Transverse colon (tissue), 4 donors: ENCODE measurements around the gene MOB3B. TPM values are rescaled to one million over a fixed set of nuclear protein-coding genes. Genes with fewer than 3 reads are reported as not detected.
"Not testable (repeated sequence)": the region's sequence is repeated elsewhere in the genome, so short reads cannot be mapped to it uniquely, and the experiment has no call there.

Source experiments
- DNase-seq: peaks from one replicate; pipeline ENCODE4 v3.0.0-alpha.2; 2019
- H3K27ac ChIP-seq, 4 donors: fragments of 200-600 bp; sonication (generic); 2 replicates each; pipeline ENCODE4 v1.5.1; 2016 to 2018; ENCODE audit warnings: inconsistent platforms in 4 of 4
- H3K27me3 ChIP-seq: fragments of 200-600 bp; sonication (generic); 2 replicates; pipeline ENCODE4 v1.5.1; 2017; ENCODE audit warnings: inconsistent platforms
- H3K36me3 ChIP-seq, 4 donors: fragments of 200-600 bp; sonication (generic); 2 replicates each; pipeline ENCODE4 v1.5.1; 2017 to 2019; ENCODE audit warnings: inconsistent platforms in 4 of 4
- H3K4me1 ChIP-seq, 4 donors: fragments of 200-600 bp; sonication (generic); 2 replicates each; pipeline ENCODE4 v1.5.1; 2017 to 2020; ENCODE audit warnings: inconsistent platforms in 4 of 4
- H3K4me3 ChIP-seq, 4 donors: fragments of 200-600 bp; sonication (generic); 1 replicate in 1 of 4; 2 replicates in 3 of 4; pipeline versions ENCODE4 v1.5.1 to v1.6.1; 2017 to 2019; ENCODE audit warnings: inconsistent platforms in 4 of 4
- H3K9me3 ChIP-seq, 2 donors: fragments of 200-600 bp; sonication (generic); 2 replicates each; pipeline ENCODE4 v1.5.1; 2017 to 2019; ENCODE audit warnings: inconsistent platforms in 2 of 2
- EP300 ChIP-seq: sonication (generic); formaldehyde crosslinking; IDR thresholded peaks from one replicate; pipeline ENCODE4 v1.6.1; 2017; ENCODE audit warnings: antibody characterized with exemption, low read depth
- POLR2A ChIP-seq: fragments of 450-650 bp; IDR thresholded peaks from one replicate; pipeline ENCODE4 v1.6.1; 2016; ENCODE audit warnings: antibody characterized with exemption, mild to moderate bottlenecking, moderate library complexity
- POLR2AphosphoS5 ChIP-seq, 3 donors: sonication (generic); formaldehyde crosslinking; IDR thresholded peaks; one replicate each; pipeline ENCODE4 v1.6.1; 2016; ENCODE audit warnings: antibody characterized with exemption in 3 of 3
- WGBS, 2 donors: methylation state at CpG; one replicate each; pipeline ENCODE4 v1.1.5; 2018; ENCODE audit warnings: low coverage in 1 of 2; 5-methylcytosine and 5-hydroxymethylcytosine counted together
- in situ Hi-C, 4 donors: fragments of 200-750 bp; cut with MboI; loops; one replicate each; pipeline versions ENCODE4 v1.15.0 to v1.15.1; 2017; ENCODE audit warnings: low sequenced_read_pairs in 3 of 4, low pct_ligation_motif_present in 1 of 4, low pct_unique_long_range_greater_than_20kb in 1 of 4
- intact Hi-C: fragments of 100-400 bp; cut with DNase I; formaldehyde crosslinking; loops from one replicate; pipeline ENCODE4 v1.15.1; 2023; ENCODE audit warnings: low total_unique reads
- total RNA-seq, 4 donors: library from RNA; depleted of rRNA; stranded (reverse); fragments of >200 nt; gene quantifications; one replicate each; pipeline ENCODE4 v1.1.0, GENCODE V29; 2016
- TF ChIP-seq, protein P1 (sequence below), 5 experiments: fragments of 200-600 bp in 3 of 5; fragments of 450-650 bp in 2 of 5; sonication (generic) in 3 of 5; IDR thresholded peaks; 1 replicate in 2 of 5; 2 replicates in 3 of 5; pipeline ENCODE4 v1.5.1; 2016 to 2017; ENCODE audit warnings: antibody characterized with exemption in 5 of 5, inconsistent platforms in 3 of 5, mild to moderate bottlenecking in 2 of 5, moderate library complexity in 1 of 5

Gene MOB3B
- total RNA-seq, 4 donors from 2014 or later, result 18.3 to 39.7 (median 29.1) TPM

DNA sequence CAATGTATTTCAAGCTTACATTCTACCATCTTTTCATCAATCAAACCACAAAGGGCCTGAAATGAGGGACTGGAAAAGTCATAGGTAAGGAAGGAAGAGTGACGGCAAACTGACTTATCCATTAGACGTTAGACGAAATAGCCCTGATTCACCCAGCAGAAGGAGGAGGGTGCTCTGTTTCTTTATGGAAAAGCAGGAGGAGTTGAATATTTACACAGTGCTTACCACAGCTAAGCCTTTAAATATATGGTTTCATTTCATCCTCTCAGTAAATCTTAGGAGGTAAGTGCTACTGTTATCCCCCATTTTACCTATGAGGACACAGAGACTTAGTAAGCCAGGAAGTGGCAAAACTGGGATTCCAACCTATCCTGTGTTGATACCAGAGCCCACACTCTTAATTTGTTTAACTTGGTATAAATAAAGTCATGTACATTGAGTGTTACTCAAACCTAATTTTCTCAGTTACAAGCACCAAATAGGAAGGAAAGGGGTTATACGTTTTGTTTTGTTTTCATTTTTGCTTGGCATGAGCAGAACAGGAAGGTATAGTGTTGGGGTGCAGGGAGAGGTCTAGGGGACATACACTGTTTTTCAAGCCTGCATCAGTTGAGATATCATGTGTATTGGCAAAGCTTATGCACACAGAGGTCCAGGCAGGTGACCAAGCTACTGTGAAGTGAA is 103.6 kb downstream of the MOB3B start:
- no peak for TF ChIP-seq POLR2A
- TF ChIP-seq EP300, result no peak
- TF ChIP-seq, protein P1, sequence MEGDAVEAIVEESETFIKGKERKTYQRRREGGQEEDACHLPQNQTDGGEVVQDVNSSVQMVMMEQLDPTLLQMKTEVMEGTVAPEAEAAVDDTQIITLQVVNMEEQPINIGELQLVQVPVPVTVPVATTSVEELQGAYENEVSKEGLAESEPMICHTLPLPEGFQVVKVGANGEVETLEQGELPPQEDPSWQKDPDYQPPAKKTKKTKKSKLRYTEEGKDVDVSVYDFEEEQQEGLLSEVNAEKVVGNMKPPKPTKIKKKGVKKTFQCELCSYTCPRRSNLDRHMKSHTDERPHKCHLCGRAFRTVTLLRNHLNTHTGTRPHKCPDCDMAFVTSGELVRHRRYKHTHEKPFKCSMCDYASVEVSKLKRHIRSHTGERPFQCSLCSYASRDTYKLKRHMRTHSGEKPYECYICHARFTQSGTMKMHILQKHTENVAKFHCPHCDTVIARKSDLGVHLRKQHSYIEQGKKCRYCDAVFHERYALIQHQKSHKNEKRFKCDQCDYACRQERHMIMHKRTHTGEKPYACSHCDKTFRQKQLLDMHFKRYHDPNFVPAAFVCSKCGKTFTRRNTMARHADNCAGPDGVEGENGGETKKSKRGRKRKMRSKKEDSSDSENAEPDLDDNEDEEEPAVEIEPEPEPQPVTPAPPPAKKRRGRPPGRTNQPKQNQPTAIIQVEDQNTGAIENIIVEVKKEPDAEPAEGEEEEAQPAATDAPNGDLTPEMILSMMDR (IDR thresholded peaks at IDR 0.05), result no peak
- TF ChIP-seq POLR2AphosphoS5 (IDR thresholded peaks at IDR 0.05), result no peak
- Histone ChIP-seq H3K27ac (no peak overlapping the region), H3K27me3 (no peaks in the 10 kb centered on the region), H3K9me3 (no peaks in the 10 kb centered on the region), H3K4me1 (peaks cover 0 to 35% (median 7%) of the 10 kb centered on the region in 4 donors), H3K4me3 (no peak overlapping the region), H3K36me3 (no peaks in the 10 kb centered on the region)
- DNase-seq, result no peak
- in situ Hi-C loops (no loop called here), intact Hi-C loops (no loop called here)
- 63 to 70% methylated on average over 4 of the region's 4 CpGs for WGBS, 2 donors

- intact Hi-C loops, result no loop called here
- H3K27ac ChIP-seq, result no peak overlapping the region
- TF ChIP-seq, protein P1 (IDR thresholded peaks at IDR 0.05), result no peak
- TF ChIP-seq POLR2A, result no peak
- TF ChIP-seq POLR2AphosphoS5 (IDR thresholded peaks at IDR 0.05), result no peak
- no peak for TF ChIP-seq EP300
Observed at GRCh38 chr9:27423915-27424710, 105.5 kb downstream of the MOB3B start.

DNA sequence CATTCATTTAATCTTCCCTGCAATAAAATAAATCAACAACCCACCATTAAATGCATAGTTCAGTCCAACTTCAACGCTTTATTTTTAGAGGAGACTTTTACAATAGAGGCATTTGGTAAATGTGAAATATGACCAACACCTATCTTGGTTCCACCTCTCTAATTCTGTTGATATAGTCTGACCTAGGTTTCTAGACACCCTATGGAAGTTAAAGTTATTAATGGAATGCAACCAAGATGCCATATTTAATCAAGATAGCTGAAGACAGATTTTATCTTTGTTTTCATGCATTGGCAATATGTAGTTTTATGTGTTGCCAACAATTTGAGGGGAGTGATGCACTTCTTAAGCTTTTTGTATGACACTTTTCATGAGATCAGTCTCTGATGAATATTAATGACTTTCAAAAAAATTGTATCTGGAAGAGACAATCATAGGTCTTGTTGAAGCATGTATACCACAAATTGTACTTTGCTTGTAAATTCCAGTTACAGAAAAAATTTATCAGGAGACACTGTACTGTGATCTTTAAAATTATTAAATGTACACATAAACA is 107.3 kb downstream of the MOB3B start:
- Histone ChIP-seq H3K27me3 (no peaks in the 10 kb centered on the region), H3K36me3 (no peaks in the 10 kb centered on the region), H3K27ac (no peak overlapping the region), H3K9me3 (no peaks in the 10 kb centered on the region), H3K4me3 (no peak overlapping the region), H3K4me1 (peaks cover 0 to 18% (median 2%) of the 10 kb centered on the region in 4 donors)
- TF ChIP-seq, protein P1 (IDR thresholded peaks at IDR 0.05), result no peak
- TF ChIP-seq EP300, result no peak
- TF ChIP-seq POLR2AphosphoS5 (IDR thresholded peaks at IDR 0.05), result no peak
- no peak for TF ChIP-seq POLR2A
- WGBS, 2 donors, result 56 to 75% methylated on average over 1 of the region's 1 CpG
- DNase-seq, result no peak
- intact Hi-C loops (no loop called here), in situ Hi-C loops (no loop called here)

More at GRCh38 chr9:27423915-27424710, 105.5 kb downstream of the MOB3B start:
- 87 to 100% methylated on average over 1 to 6 of the region's 6 CpGs for WGBS, 2 donors
- Histone ChIP-seq H3K9me3 (no peaks in the 10 kb centered on the region), H3K4me3 (no peak overlapping the region), H3K27me3 (no peaks in the 10 kb centered on the region), H3K4me1 (peaks cover 0 to 17% (median 2%) of the 10 kb centered on the region in 4 donors), H3K36me3 (no peaks in the 10 kb centered on the region)
- no peak for DNase-seq
- in situ Hi-C loops, result no loop called here

- Histone ChIP-seq H3K4me3 (no peak overlapping the region), H3K4me1 (peaks cover 0 to 18% (median under 1%) of the 10 kb centered on the region in 4 donors), H3K27me3 (no peaks in the 10 kb centered on the region), H3K27ac (no peak overlapping the region), H3K36me3 (no peaks in the 10 kb centered on the region), H3K9me3 (no peaks in the 10 kb centered on the region)
- in situ Hi-C loops, result no loop called here
- 93% methylated on average over 2 of the region's 2 CpGs; no CpG with 5 or more reads in 1 of the 2 donors for WGBS, 2 donors
- DNase-seq, result no peak
- intact Hi-C loops, result no loop called here
- TF ChIP-seq EP300 (no peak), POLR2A (no peak), POLR2AphosphoS5 (IDR thresholded peaks at IDR 0.05) (no peak)
- TF ChIP-seq, protein P1 (IDR thresholded peaks at IDR 0.05), result no peak
Observed at GRCh38 chr9:27421577-27421976, 108.0 kb downstream of the MOB3B start.

GRCh38 chr9:27419558-27419957 is 110.1 kb downstream of the MOB3B start:
- H3K27me3 ChIP-seq, DNase-seq, intact Hi-C loops, H3K36me3 ChIP-seq, H3K27ac ChIP-seq, in situ Hi-C loops, H3K9me3 ChIP-seq, H3K4me3 ChIP-seq: not testable (repeated sequence)
- 80 to 85% methylated on average over 3 of the region's 3 CpGs for WGBS, 2 donors
- peaks cover 2 to 21% (median 5%) of the 10 kb centered on the region in 4 donors for H3K4me1 ChIP-seq
